HUES64 (cell line): ENCODE results near the gene HNRNPR.
A peak's percentile ranks its signal among the peaks of the same experiment; 100 is the strongest.
"Not testable (repeated sequence)": the region's sequence is repeated elsewhere in the genome, so short reads cannot be mapped to it uniquely, and the experiment has no call there.

Source experiments
- H3K27ac ChIP-seq: 2 replicates; pipeline ENCODE4 v1.7.0; 2013; ENCODE audit warnings: low read depth, low read length, inconsistent platforms
- H3K27me3 ChIP-seq: 2 replicates; pipeline ENCODE4 v1.6.1; 2013; ENCODE audit warnings: mild to moderate bottlenecking, low read length; ENCODE audit not compliant: insufficient read depth
- H3K36me3 ChIP-seq: 2 replicates; pipeline ENCODE4 v1.6.1; 2013; ENCODE audit warnings: mild to moderate bottlenecking, low read length; ENCODE audit not compliant: insufficient read depth
- H3K4me1 ChIP-seq: 2 replicates; pipeline ENCODE4 v1.6.1; 2013; ENCODE audit warnings: mild to moderate bottlenecking, low read length, moderate library complexity; ENCODE audit not compliant: insufficient read depth
- H3K4me3 ChIP-seq: 2 replicates; pipeline ENCODE4 v1.5.1; 2013; ENCODE audit warnings: mild to moderate bottlenecking, low read length, moderate library complexity
- H3K9ac ChIP-seq: 2 replicates; pipeline ENCODE4 v1.6.1; 2013; ENCODE audit warnings: mild to moderate bottlenecking, low read depth, low read length
- H3K9me3 ChIP-seq: 2 replicates; pipeline ENCODE4 v1.6.1; 2013; ENCODE audit warnings: low read depth, low read length; ENCODE audit not compliant: insufficient read depth
- WGBS: fragments of 150-250, 120-280 bp; methylation state at CpG from one replicate; pipeline ENCODE4 v1.1.7; 2013; ENCODE audit warnings: missing lambda C conversion rate; 5-methylcytosine and 5-hydroxymethylcytosine counted together

Gene HNRNPR

GRCh38 chr1:23345920-23346319, 1.8 kb upstream of the HNRNPR start:
- no peaks in the 10 kb centered on the region for H3K36me3 ChIP-seq
- H3K4me1 ChIP-seq: peaks cover 16% of the 10 kb centered on the region
- peaks cover 54% of the 10 kb centered on the region for H3K27me3 ChIP-seq
- H3K9ac ChIP-seq: no peak overlapping the region
- no peak overlapping the region for H3K27ac ChIP-seq
- WGBS: 96% methylated on average over 14 of the region's 14 CpGs
- H3K9me3 ChIP-seq: no peaks in the 10 kb centered on the region
- H3K4me3 ChIP-seq: no peak overlapping the region

- Histone ChIP-seq H3K9ac (peak overlapping the region; percentile 92), H3K9me3 (no peaks in the 10 kb centered on the region), H3K4me1 (peaks cover 24% of the 10 kb centered on the region), H3K36me3 (peaks cover 4% of the 10 kb centered on the region; the same call in 1 of the 2 replicates), H3K4me3 (peak overlapping the region; percentile 69), H3K27me3 (peaks cover 46% of the 10 kb centered on the region), H3K27ac (peak overlapping the region; percentile 74)
- WGBS: 57% methylated on average over 8 of the region's 8 CpGs
Observed at GRCh38 chr1:23344987-23345472, 946 bp upstream of the HNRNPR start.

DNA sequence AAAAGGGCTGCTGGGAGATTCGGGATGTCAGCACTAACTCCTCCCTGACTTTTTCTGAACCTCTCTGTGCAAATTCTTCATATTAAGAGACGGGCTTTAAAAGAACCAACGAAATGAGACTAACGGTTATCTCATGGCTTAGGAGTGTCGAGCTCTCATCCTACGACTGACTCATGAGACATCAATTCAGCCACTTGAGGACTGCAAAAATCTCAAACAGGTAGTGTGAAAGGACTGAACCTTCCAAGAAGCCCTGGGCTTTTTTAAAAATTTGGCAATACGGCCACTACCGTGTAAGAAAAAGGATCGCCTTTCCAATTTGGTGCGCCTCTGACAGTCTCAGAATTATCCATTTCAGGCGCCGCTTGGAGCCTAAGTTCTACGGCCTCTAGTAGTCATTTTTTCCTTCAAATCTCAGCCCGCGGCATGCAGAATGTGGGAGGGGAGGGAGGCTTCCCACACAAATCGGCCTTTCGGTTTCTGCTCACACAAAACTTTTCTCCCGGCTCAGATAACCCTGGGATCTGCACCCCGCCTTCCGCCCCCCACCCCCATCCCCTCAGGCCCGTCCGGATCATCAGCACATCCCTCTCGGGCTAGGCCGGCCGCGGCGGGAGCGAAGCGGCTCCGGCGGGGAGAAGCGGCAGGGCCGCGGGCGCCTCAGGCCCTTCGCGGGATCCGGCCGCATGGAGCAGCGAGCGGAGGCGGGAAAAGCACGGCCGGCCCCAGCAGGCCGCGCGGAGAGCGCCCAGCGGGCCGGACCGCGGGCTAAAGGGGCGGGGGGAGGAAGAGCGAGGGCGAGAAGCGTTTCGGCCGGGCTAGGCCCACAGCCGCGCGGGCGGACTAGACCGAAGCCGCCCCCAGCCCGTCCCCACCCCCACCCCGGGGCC, 618 bp downstream of the HNRNPR start:
- peaks cover 30% of the 10 kb centered on the region for H3K27me3 ChIP-seq
- under 1% methylated on average over 66 of the region's 66 CpGs for WGBS
- H3K9me3 ChIP-seq: no peaks in the 10 kb centered on the region
- peaks cover 34% of the 10 kb centered on the region for H3K4me1 ChIP-seq
- peak overlapping the region; percentile 98 for H3K9ac ChIP-seq
- H3K27ac ChIP-seq: peak overlapping the region; percentile 93
- H3K4me3 ChIP-seq: peak overlapping the region; percentile 92
- peaks cover 13% of the 10 kb centered on the region for H3K36me3 ChIP-seq

GRCh38 chr1:23341931-23342692, 2.0 kb downstream of the HNRNPR start:
- Histone ChIP-seq H3K9ac (peak overlapping the region; percentile 98; the same call in 1 of the 2 replicates), H3K27ac (no peak overlapping the region), H3K36me3 (peaks cover 26% of the 10 kb centered on the region), H3K9me3 (no peaks in the 10 kb centered on the region), H3K4me1 (peaks cover 34% of the 10 kb centered on the region), H3K4me3 (peak overlapping the region; percentile 92), H3K27me3 (peaks cover 17% of the 10 kb centered on the region)
- WGBS: 69% methylated on average over 9 of the region's 10 CpGs

DNA sequence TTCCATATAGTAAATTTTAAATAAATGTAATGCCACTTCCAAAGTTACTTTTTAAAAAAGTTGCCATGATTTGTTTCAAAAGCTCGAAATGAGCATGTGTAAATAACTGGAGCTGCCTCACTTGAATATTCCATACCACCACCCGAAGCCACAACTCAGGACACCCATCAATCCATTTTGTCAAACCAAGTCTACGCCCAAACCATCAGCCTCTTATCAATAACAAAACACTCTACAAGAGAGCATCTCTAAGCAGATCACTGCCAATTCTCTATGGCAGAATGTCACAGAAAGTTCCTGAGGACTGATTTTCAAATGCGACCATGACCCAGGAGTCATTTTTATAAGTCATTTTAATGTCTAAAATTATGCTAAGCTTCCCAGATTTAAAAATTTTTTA, 4.5 kb downstream of the HNRNPR start:
- 84% methylated on average over 4 of the region's 4 CpGs for WGBS
- H3K27me3 ChIP-seq: no peaks in the 10 kb centered on the region
- peaks cover 45% of the 10 kb centered on the region for H3K36me3 ChIP-seq
- H3K9ac ChIP-seq: no peak overlapping the region
- peaks cover 34% of the 10 kb centered on the region for H3K4me1 ChIP-seq
- no peak overlapping the region for H3K4me3 ChIP-seq
- no peaks in the 10 kb centered on the region for H3K9me3 ChIP-seq
- H3K27ac ChIP-seq: no peak overlapping the region

- Histone ChIP-seq H3K4me1 (peaks cover 34% of the 10 kb centered on the region), H3K36me3 (peaks cover 63% of the 10 kb centered on the region), H3K9me3 (no peaks in the 10 kb centered on the region), H3K9ac (no peak overlapping the region), H3K4me3 (no peak overlapping the region), H3K27me3 (no peaks in the 10 kb centered on the region), H3K27ac (no peak overlapping the region)
- 97% methylated on average over 2 of the region's 2 CpGs for WGBS
Observed at GRCh38 chr1:23337869-23338268, 6.2 kb downstream of the HNRNPR start.

DNA sequence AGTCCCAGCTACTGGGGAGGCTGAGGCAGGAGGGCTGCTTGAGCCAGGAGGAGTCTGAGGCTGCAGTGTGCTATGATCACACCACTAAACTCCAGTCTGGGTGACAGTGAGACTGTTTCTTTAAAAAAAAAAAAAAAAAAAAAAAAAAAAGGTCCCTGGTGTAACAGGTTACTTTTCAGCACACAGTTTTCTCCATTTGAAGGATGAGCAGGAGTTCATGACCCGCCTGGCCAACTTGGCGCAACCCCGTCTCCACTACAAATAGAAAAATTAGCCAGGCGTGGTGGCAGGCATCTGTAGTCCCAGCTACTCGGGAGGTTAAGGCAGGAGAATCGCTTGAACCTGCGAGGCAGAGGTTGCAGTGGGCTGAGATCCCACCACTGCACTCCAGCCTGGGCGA, 12.4 kb downstream of the HNRNPR start:
- Histone ChIP-seq H3K9ac (no peak overlapping the region), H3K9me3 (no peaks in the 10 kb centered on the region), H3K27me3 (no peaks in the 10 kb centered on the region), H3K27ac (no peak overlapping the region), H3K4me3 (no peak overlapping the region), H3K4me1 (no peaks in the 10 kb centered on the region), H3K36me3 (peaks cover 94% of the 10 kb centered on the region)
- 94% methylated on average over 8 of the region's 8 CpGs for WGBS

- Histone ChIP-seq H3K27ac (no peak overlapping the region), H3K9me3 (no peaks in the 10 kb centered on the region), H3K27me3 (no peaks in the 10 kb centered on the region), H3K9ac (no peak overlapping the region), H3K4me1 (no peaks in the 10 kb centered on the region), H3K36me3 (peaks cover 97% of the 10 kb centered on the region), H3K4me3 (no peak overlapping the region)
- 100% methylated on average over 1 of the region's 1 CpG for WGBS
Observed at GRCh38 chr1:23330846-23331245, 13.2 kb downstream of the HNRNPR start.

DNA sequence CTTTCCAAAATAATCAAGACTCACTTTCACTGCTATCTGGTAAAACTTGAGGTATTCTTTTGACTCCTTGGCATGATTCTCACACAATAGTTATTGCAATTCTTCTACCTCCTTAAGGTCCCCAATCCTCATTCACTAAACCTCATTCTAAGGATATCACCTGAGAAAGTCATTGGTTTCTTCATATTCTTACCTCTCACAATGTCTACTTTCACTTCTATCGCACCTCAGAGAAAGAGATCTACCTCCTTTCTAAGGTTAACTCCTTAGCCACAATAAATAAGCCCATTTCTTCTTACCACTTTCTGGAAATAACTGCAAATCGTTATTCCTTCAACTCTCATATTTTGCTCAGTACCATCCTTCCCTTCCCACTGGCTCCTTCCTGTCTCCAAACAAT, 18.7 kb downstream of the HNRNPR start:
- Histone ChIP-seq H3K27ac (no peak overlapping the region), H3K9ac (no peak overlapping the region), H3K27me3 (no peaks in the 10 kb centered on the region), H3K36me3 (peaks cover 95% of the 10 kb centered on the region), H3K4me1 (no peaks in the 10 kb centered on the region), H3K9me3 (no peaks in the 10 kb centered on the region), H3K4me3 (no peak overlapping the region)
- 94% methylated on average over 2 of the region's 2 CpGs for WGBS

DNA sequence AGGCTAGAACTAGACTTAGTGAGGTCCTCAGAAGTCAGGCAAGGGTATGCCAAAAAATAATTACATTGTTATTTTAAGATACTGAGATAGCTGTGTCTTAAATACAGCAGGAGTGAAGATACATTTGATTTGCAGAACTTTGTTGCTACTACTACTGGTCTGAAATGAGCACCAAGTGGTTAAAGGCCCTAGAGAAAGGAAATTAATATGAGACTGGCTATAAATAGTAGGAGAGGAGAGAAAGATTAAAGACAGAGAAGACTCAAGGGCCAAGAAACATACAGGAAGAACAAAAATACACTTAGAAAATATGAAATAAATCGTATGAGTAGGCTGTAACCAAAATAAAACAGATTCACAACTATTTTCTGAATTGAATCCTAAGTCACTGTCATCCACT, 21.3 kb downstream of the HNRNPR start:
- Histone ChIP-seq H3K4me3 (no peak overlapping the region), H3K9ac (no peak overlapping the region), H3K27me3 (no peaks in the 10 kb centered on the region), H3K9me3 (no peaks in the 10 kb centered on the region), H3K4me1 (no peaks in the 10 kb centered on the region), H3K36me3 (peaks cover 94% of the 10 kb centered on the region), H3K27ac (no peak overlapping the region)
- 100% methylated on average over 1 of the region's 1 CpG for WGBS

DNA sequence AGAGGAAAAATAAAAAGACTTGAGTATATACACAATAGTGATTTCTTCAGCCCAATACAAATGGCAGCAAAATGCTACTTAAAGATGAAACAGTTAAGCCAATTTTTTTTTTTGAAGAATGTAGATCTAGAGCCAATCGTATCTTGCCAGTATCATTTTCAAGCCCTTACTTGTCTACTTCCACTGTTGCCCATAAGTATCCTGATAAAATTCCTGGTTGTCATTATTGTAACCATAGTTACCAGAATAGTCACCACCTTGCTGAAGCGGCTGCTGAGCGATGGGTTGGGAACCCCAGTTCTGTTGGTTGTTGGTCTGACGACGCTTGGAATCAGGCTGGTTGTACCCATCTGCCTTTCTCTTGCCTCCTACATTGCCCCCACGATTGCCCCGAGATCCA, 33.8 kb downstream of the HNRNPR start:
- 94% methylated on average over 7 of the region's 7 CpGs for WGBS
- not testable (repeated sequence) for H3K9ac ChIP-seq, H3K27me3 ChIP-seq, H3K4me3 ChIP-seq, H3K9me3 ChIP-seq, H3K27ac ChIP-seq
- Histone ChIP-seq H3K4me1 (peaks cover 11% of the 10 kb centered on the region), H3K36me3 (peaks cover 96% of the 10 kb centered on the region)
